ENCODE data around the gene PXT1.

DNA sequence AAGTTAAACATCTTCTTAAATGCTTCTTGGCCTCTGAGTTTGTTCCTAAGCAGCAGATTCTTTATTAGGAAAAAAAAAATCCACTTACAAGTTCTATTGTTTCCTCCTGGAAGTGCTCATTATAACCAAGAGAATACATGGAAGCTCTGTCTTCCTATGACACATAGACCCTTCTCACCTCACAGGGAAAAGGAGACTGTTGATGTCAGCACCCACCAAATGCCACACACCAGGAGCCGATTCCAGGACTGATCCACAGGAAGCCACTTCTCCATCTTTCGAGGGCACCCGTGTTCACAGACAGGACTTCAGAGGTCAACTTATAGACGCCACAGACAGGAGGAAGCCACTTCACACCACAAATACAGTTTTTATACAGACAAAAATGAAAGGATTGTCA is 92.6 kb downstream of the PXT1 start:
- TF ChIP-seq, protein P1, sequence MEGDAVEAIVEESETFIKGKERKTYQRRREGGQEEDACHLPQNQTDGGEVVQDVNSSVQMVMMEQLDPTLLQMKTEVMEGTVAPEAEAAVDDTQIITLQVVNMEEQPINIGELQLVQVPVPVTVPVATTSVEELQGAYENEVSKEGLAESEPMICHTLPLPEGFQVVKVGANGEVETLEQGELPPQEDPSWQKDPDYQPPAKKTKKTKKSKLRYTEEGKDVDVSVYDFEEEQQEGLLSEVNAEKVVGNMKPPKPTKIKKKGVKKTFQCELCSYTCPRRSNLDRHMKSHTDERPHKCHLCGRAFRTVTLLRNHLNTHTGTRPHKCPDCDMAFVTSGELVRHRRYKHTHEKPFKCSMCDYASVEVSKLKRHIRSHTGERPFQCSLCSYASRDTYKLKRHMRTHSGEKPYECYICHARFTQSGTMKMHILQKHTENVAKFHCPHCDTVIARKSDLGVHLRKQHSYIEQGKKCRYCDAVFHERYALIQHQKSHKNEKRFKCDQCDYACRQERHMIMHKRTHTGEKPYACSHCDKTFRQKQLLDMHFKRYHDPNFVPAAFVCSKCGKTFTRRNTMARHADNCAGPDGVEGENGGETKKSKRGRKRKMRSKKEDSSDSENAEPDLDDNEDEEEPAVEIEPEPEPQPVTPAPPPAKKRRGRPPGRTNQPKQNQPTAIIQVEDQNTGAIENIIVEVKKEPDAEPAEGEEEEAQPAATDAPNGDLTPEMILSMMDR (IDR thresholded peaks at IDR 0.05): no peak
- TF ChIP-seq POLR2AphosphoS5 (IDR thresholded peaks at IDR 0.05) (no peak), POLR2A (IDR thresholded peaks at IDR 0.05) (no peak)

All from breast epithelium (tissue), 3 donors.